NOMO-1 treated with DMSO at 0.1 percent for 48 hours (cell line): Measurements from ENCODE around the gene GYPA.
"Not testable (repeated sequence)": the region's sequence is repeated elsewhere in the genome, so short reads cannot be mapped to it uniquely, and the experiment has no call there.

Source experiments
- DNase-seq: peaks from one replicate; lab custom pipeline; 2025; ENCODE audit not compliant: unreplicated experiment; lab: John Stamatoyannopoulos, UW

The GYPA gene

GRCh38 chr4:144129336-144129875, 11.1 kb downstream of the GYPA start:
- DNase-seq: not testable (repeated sequence)

GRCh38 chr4:144128709-144129320, 11.7 kb downstream of the GYPA start:
- DNase-seq: not testable (repeated sequence)

DNA sequence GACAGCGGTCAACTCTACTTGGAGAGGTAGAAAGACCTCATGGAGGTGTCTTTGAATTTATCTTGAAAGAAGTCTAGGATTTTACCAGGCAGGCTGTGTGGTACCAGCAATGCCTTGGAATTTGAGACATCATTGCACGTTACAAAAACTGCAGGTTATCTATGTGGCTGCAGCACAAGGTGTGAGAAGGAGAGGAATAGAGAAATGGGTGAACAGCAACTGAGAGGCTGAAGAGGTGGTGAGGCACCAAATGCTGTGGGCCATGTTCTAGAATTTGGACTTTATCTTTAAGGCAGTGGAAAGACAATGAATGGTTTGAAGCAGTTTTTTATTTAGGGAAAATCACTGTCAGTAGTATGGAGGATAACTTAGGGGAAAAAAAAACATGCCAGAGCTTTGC, 15.4 kb downstream of the GYPA start:
- DNase-seq: not testable (repeated sequence)

DNA sequence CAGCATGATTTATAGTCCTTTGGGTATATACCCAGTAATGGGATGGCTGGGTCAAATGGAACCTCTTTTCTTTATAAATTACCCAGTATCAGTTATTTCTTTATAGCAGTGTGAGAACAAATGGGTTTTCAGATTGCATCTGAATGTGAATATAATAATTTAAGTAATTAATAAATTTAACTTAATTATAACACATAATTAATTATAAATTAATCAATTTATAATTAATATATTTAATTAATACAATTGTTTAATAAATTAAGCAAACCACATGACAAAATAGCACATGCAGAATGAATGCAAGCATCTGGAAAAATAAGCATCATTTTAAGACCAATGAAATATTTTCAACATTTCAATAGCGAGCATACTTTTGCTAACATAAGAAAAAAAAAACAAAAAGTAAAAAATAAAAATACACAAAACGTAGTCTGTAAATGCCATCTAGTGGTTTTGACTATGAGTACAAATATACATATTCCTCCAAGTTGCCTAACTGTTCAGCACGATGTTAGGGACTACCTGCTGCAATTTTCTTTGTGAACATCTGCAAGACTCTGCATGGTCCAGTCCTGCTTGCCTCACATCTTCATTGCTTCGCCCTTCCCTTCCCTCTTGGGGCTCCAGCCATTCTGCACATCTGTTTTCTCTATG, 16.4 kb downstream of the GYPA start:
- DNase-seq: not testable (repeated sequence)

- DNase-seq: not testable (repeated sequence)
Observed at GRCh38 chr4:144123269-144123668, 17.2 kb downstream of the GYPA start.

- DNase-seq: not testable (repeated sequence)
Observed at GRCh38 chr4:144119752-144120151, 20.8 kb downstream of the GYPA start.

DNA sequence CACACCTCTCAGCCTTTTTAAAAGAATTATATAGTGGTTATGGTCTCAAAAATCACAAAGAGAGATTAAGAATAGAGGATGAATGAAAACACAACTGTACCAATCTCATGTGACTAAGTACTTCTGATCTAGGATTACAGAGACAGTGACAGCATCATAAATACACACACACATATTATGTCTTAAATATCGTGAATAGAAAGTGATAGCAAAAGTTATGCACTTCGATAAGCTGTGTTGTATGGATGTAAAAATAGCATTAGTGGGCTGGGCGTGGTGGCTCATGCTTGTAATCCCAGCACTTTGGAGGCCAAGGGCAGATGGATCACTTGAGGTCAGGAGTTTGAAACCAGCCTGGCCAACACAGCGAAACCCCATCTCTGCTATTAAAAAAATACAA, 25.0 kb downstream of the GYPA start:
- DNase-seq: no peak

DNA sequence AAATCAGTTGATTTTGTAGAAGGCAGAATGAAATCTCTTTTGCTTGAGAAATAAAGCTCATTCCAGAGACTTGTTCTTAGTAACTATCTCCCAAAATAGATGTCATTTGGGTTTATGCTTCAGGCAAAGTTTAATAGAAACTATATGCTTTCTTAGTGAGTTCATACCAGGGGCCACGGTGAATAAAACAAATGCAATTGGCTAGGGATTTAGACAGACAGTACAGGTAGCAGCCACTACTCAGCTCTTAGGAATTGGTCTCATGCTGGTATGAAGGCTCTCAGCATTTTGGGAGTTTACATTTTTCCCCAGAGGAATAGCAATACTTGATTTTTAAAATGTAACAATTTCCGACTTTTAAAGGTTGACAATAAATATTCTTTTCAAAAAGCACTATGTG, 27.0 kb downstream of the GYPA start:
- no peak for DNase-seq

- no peak for DNase-seq
Observed at GRCh38 chr4:144104509-144105130, 35.9 kb downstream of the GYPA start.

- DNase-seq: not testable (repeated sequence)
Observed at GRCh38 chr4:144097776-144098175, 42.7 kb downstream of the GYPA start.

- not testable (repeated sequence) for DNase-seq
Observed at GRCh38 chr4:144093995-144094394, 46.5 kb downstream of the GYPA start.

- DNase-seq: not testable (repeated sequence)
Observed at GRCh38 chr4:144091181-144091580, 49.3 kb downstream of the GYPA start.

- DNase-seq: no peak
Observed at GRCh38 chr4:144090744-144091143, 49.8 kb downstream of the GYPA start.

DNA sequence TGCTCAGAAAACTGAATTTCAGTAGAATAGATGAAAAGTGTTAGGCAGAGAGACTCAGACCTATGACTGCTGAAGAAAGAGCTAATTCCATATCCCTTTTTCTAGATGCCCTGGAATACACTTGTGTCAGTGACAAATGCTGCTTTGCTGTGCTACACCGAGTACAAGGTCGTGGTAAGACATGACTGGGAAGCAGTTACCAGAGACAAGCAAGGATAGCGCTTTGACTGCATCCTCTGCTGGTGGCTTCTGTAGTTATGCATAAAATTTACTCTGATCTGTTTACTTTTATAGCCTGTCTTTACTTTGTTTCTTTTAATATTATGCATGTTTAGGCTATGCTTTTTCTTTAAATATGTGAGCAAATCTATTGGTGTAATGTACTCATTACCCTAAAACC, 58.5 kb downstream of the GYPA start:
- DNase-seq: not testable (repeated sequence)

- not testable (repeated sequence) for DNase-seq
Observed at GRCh38 chr4:144080135-144080534, 60.4 kb downstream of the GYPA start.

GRCh38 chr4:144078746-144079145, 61.8 kb downstream of the GYPA start:
- DNase-seq: not testable (repeated sequence)

DNA sequence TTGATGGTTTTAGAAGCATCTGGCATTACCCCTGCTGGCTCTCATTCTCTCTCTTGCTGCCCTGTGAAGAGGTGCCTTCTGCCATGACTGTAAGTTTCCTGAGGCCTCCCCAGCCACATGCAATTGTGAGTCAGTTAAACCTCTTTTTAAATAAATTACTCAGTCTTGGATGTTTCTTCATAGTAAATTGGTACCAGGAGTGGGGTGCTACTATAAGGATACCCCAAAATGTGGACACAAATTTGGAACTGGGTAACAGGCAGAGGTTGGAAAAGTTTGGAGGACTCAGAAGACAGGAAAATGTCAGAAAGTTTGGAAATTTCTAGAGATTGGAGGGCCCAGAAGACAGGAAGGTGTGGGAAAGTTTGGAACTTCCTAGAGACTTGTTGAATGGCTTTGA, 79.0 kb downstream of the GYPA start:
- not testable (repeated sequence) for DNase-seq

- DNase-seq: not testable (repeated sequence)
Observed at GRCh38 chr4:144060234-144060859, 80.2 kb downstream of the GYPA start.
